Pancreas (tissue), 10 donors: ENCODE measurements around the gene SCLY. TPM values are rescaled to one million over a fixed set of nuclear protein-coding genes. Genes with fewer than 3 reads are reported as not detected.

ENCODE experiments used
- ATAC-seq, 4 donors: fragments of 200-7000 bp; cut with Tn5 transposase; one replicate each; pipeline versions ENCODE4 v1.8.0 to v1.9.1; 2020; ENCODE audit warnings: mild to moderate bottlenecking in 4 of 4, moderate library complexity in 4 of 4
- DNase-seq, 6 donors: peaks; one replicate each; pipeline ENCODE4 v3.0.0-alpha.2; 2020
- FAIRE-seq: peaks from 2 replicates; lab custom pipeline; 2012; peaks lifted over from hg19 to GRCh38; lab: Jason Lieb, UNC
- H3K27ac ChIP-seq, 4 donors: fragments of 200-600 bp; sonication (generic); 1 replicate in 3 of 4; 2 replicates in 1 of 4; pipeline versions ENCODE4 v1.5.0 to v1.8.0; 2020
- H3K27me3 ChIP-seq, 4 donors: fragments of 200-600 bp; one replicate each; pipeline ENCODE4 v1.8.0; 2021
- H3K36me3 ChIP-seq, 3 donors: fragments of 200-600 bp; sonication (generic) in 1 of 3; one replicate each; pipeline versions ENCODE4 v1.5.0 to v1.8.0; 2020 to 2021
- H3K4me1 ChIP-seq, 3 donors: fragments of 200-600 bp; one replicate each; pipeline ENCODE4 v1.8.0; 2021
- H3K4me3 ChIP-seq, 4 donors: fragments of 200-600 bp; sonication (generic) in 2 of 4; one replicate each; pipeline versions ENCODE4 v1.5.0 to v1.8.0; 2020 to 2021
- H3K9me3 ChIP-seq, 4 donors: fragments of 200-600 bp; one replicate each; pipeline ENCODE4 v1.8.0; 2021
- WGBS, 2 donors: extraction: QIAGEN DNeasy Blood & Tissue Kit; methylation state at CpG; one replicate each; pipeline ENCODE4 v1.1.7; 2013; 5-methylcytosine and 5-hydroxymethylcytosine counted together
- intact Hi-C, 3 donors: fragments of 100-400 bp; cut with DNase I; formaldehyde crosslinking; loops; one replicate each; pipeline versions ENCODE4 v1.11.1 to v1.14.2; 2022
- polyA plus RNA-seq, 2 donors: library from polyadenylated mRNA; stranded (reverse); fragments of 200-250 nt; gene quantifications; one replicate each; pipeline ENCODE4 v1.2.3, GENCODE V29; 2013
- total RNA-seq, 6 donors: library from RNA; stranded (reverse); fragmentation: NEBNext Ultra II Directional in 4 of 6; extraction: Animal tissue kit (Norgen Biotek cat#: 25700) in 4 of 6; gene quantifications; one replicate each; pipeline versions ENCODE4 v1.2.1 to v1.2.4, GENCODE V29; 2021 to 2023
- TF ChIP-seq, protein P1 (sequence below), 4 donors: fragments of 200-600 bp; sonication (generic) in 3 of 4; IDR thresholded peaks; one replicate each; pipeline versions ENCODE4 v1.5.0 to v1.8.0; 2021; ENCODE audit warnings: antibody characterized with exemption in 4 of 4
- donor health status: healthy with polysubstance abuse.
- donor health status: DM: no; HTN: no; CAD: no; lungs with moderate emphysema.
- donor health status: DM: no; HTN: no; CAD: no.
- donor health status: control.
- donor health status: control.
- donor health status: Bipolar disorder and iron deficiency.
- donor health status: DM: yes; HTN: yes; CAD: no.
- donor health status: DM: no; HTN: no; CAD: no.
- donor health status: DM: no; HTN: no; CAD: no.
- donor health status: DM: yes; HTN: yes; CAD: no.

SCLY gene
- total and polyA plus RNA-seq, 8 donors = 13.8 to 33.5 (median 22.3) TPM

DNA sequence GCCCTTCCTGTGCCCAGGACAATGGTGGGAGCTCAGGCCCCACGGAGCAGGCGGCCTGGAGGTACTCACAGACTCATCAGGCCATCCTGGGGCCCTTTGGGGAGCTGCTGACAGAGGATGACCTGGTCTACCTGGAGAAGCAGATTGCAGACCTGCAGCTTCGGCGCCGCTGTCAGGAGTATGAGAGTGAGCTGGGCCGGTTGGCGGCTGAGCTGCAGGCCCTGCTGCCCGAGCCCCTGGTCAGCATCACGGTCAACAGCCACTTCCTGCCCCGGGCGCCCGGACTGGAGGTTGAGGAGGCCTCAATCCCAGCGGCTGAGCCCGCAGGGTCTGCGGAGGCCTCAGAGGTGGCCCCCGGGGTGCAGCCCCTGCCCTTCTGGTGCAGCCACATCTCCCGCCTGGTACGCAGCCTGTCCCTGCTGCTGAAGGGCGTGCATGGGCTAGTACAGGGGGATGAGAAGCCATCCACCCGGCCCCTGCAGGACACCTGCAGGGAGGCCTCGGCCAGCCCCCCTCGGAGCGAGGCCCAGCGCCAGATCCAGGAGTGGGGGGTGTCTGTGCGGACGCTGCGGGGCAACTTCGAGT, 69.4 kb downstream of the SCLY start:
- FAIRE-seq (no peak), DNase-seq (peak in 2 of 6 donors; percentile 30 to 70)
- TF ChIP-seq, protein P1, sequence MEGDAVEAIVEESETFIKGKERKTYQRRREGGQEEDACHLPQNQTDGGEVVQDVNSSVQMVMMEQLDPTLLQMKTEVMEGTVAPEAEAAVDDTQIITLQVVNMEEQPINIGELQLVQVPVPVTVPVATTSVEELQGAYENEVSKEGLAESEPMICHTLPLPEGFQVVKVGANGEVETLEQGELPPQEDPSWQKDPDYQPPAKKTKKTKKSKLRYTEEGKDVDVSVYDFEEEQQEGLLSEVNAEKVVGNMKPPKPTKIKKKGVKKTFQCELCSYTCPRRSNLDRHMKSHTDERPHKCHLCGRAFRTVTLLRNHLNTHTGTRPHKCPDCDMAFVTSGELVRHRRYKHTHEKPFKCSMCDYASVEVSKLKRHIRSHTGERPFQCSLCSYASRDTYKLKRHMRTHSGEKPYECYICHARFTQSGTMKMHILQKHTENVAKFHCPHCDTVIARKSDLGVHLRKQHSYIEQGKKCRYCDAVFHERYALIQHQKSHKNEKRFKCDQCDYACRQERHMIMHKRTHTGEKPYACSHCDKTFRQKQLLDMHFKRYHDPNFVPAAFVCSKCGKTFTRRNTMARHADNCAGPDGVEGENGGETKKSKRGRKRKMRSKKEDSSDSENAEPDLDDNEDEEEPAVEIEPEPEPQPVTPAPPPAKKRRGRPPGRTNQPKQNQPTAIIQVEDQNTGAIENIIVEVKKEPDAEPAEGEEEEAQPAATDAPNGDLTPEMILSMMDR (IDR thresholded peaks at IDR 0.05) = no peak

DNA sequence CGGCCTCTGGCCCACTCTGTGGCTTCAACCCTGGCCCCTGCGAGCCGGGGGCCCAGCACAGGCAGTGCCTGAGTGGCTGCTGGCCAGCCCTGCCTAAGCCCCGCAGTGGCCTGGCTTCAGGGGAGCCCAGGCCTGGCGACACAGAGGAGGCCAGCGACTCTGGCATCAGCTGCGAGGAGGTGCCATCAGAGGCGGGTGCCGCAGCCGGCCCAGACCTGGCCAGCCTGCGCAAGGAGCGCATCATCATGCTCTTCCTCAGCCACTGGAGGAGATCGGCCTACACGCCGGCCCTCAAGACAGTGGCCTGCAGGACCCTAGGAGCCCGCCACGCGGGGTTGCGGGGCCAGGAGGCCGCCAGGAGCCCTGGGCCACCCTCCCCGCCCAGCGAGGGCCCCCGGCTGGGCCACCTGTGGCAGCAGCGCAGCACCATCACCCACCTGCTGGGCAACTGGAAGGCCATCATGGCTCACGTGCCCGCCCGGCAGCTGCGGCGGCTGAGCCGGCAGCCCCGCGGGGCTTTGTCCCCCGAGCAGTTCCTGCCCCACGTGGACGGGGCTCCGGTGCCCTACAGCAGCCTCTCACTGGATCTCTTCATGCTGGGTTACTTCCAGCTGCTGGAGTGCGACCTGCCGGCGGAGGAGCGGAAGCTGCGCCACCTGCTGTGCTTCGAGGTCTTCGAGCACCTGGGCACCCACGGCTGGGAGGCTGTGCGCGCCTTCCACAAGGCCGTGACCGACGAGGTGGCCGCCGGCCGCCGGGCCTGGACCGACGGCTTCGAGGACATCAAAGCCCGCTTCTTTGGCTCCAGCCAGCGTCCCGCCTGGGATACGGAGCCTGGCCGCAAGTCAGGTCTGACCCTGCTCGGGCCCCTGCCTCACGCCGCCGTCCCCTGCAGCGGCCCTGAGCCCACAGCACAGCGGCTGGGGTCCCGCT, 70.2 kb downstream of the SCLY start:
- WGBS, 2 donors = 86 to 88% methylated on average over 51 to 68 of the region's 68 CpGs
- no peaks in the 10 kb centered on the region for H3K9me3 ChIP-seq
- no peak overlapping the region for H3K4me3 ChIP-seq
- TF ChIP-seq, protein P1 (IDR thresholded peaks at IDR 0.05) = no peak
- DNase-seq = peak in 2 of 6 donors; percentile 27 to 59
- no peaks in the 10 kb centered on the region for H3K36me3 ChIP-seq
- no peak overlapping the region for H3K27ac ChIP-seq
- no peak for FAIRE-seq
- H3K27me3 ChIP-seq = no peaks in the 10 kb centered on the region
- intact Hi-C loops = no loop called here
- no peaks in the 10 kb centered on the region for H3K4me1 ChIP-seq
- no peak for ATAC-seq

More for the DNA sequence above, 69.4 kb downstream of the SCLY start:
- H3K36me3 ChIP-seq = no peaks in the 10 kb centered on the region
- H3K4me1 ChIP-seq = no peaks in the 10 kb centered on the region
- WGBS, 2 donors = 89 to 91% methylated on average over 23 to 28 of the region's 28 CpGs
- intact Hi-C loops = no loop called here
- H3K4me3 ChIP-seq = no peak overlapping the region
- H3K27me3 ChIP-seq = no peaks in the 10 kb centered on the region
- ATAC-seq = no peak
- H3K9me3 ChIP-seq = no peaks in the 10 kb centered on the region
- H3K27ac ChIP-seq = no peak overlapping the region

DNA sequence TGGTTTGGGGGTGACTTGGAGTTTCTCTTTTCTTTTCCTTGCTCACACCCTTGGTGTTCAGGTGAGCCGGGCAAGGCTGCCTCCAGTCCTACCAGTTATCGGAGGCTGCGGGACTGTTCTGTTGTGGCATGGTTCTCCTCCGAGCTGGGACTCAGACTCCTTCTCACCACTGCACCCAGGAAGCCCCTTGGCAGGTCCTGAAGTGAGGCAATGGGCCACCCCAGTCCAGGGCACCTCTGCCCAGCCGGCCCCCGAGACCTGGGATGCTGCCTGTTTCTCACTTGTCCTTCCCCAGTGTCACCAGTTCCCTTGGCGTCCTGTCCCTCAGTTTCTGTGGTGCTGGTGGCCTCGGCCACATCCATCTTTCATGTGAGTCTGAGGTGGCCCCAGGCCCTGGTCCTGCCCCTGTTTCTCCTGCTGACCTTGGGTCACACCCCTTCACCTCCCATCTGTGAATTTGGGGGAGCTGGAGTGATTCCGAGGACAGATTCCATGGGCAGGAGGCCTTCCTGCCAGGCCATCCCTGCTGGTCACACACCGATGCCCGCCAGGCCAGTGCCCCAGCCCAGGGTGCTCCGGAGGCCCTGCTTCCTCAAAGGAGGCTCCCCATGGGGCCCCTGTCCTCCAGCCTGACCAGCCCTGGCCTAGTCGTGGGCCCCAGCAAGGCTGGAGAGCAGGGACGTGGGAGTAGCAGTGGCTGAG, 71.1 kb downstream of the SCLY start:
- no peaks in the 10 kb centered on the region for H3K9me3 ChIP-seq
- WGBS, 2 donors = 88 to 89% methylated on average over 14 of the region's 14 CpGs
- no peaks in the 10 kb centered on the region for H3K36me3 ChIP-seq
- DNase-seq (peak in 2 of 6 donors; percentile 17 to 28), ATAC-seq (no peak), FAIRE-seq (no peak)
- TF ChIP-seq, protein P1 (IDR thresholded peaks at IDR 0.05) = no peak
- H3K27ac ChIP-seq = no peak overlapping the region
- no peaks in the 10 kb centered on the region for H3K27me3 ChIP-seq
- intact Hi-C loops = no loop called here
- no peak overlapping the region for H3K4me3 ChIP-seq
- H3K4me1 ChIP-seq = no peaks in the 10 kb centered on the region

DNA sequence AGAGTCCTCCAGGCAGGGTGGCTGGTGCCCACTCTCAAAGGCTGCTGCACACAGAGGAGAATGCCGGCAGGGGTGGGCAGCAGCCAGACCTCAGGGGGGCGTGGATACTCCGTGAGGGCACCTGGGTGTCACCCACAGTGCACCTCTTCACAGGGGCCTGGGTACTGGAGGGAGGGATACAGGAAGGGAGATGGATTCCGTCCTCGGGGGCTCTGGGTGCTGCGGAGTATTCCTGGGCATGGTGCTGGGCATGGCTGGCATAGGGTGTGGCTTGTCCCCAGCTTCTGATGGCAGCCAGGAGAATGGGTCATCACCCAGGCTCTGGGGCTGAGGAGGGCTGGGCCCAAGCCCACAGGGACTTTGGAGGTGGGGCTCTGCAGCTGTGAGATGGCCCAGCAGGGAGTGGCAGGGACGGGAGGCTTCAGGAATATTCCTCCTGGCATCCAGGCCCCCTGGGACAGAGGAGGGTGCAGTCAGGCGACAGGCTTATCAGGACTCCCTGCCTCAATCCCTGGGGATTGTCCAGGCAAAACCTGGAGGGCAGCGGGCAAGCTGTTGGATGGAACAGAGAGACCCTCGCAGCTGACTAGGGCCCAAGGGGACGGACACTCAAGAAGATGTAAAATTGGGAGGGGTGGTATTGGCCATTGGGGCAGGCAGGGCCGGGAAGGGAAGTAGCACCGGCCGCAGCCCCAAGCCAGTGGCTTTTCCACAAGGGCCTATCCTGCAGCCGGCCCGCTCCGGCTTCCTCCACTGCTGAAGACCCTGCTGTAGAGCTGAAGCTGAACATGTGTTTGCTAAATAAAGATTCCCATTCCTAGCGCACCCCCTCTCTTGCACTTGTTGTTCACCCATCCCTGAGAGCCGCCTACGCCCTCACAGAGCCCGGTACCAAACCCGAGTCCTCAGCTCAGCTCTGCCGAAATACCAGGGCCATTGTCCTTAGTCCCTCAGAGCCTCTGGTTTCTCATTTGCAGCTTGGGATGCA, 72.0 kb downstream of the SCLY start:
- no peaks in the 10 kb centered on the region for H3K27me3 ChIP-seq
- 91 to 94% methylated on average over 23 of the region's 23 CpGs for WGBS, 2 donors
- DNase-seq = peak in 2 of 6 donors; percentile 19 to 49
- TF ChIP-seq, protein P1 (IDR thresholded peaks at IDR 0.05) = no peak
- H3K27ac ChIP-seq = no peak overlapping the region
- H3K36me3 ChIP-seq = no peaks in the 10 kb centered on the region
- no peaks in the 10 kb centered on the region for H3K4me1 ChIP-seq
- FAIRE-seq = no peak
- ATAC-seq = no peak
- intact Hi-C loops = no loop called here
- H3K9me3 ChIP-seq = no peaks in the 10 kb centered on the region
- H3K4me3 ChIP-seq = no peak overlapping the region
